Esophagus (tissue), 2 donors: Measurements from ENCODE around the gene SIRT5. TPM values are rescaled to one million over a fixed set of nuclear protein-coding genes. Genes with fewer than 3 reads are reported as not detected.

Source experiments
- H3K27ac ChIP-seq, 2 donors: one replicate each; pipeline ENCODE4 v1.5.1; 2013; ENCODE audit warnings: low read depth in 2 of 2, mild to moderate bottlenecking in 2 of 2, inconsistent platforms in 1 of 2, low read length in 1 of 2, moderate library complexity in 1 of 2
- H3K27me3 ChIP-seq, 2 donors: one replicate each; pipeline ENCODE4 v1.6.1; 2013; ENCODE audit warnings: low read length in 2 of 2, control low read depth in 1 of 2, mild to moderate bottlenecking in 1 of 2; ENCODE audit not compliant: insufficient read depth in 2 of 2, control insufficient read depth in 1 of 2
- H3K36me3 ChIP-seq, 2 donors: one replicate each; pipeline ENCODE4 v1.6.1; 2013; ENCODE audit warnings: low read length in 1 of 2; ENCODE audit not compliant: control insufficient read depth in 2 of 2, insufficient read depth in 2 of 2
- H3K4me1 ChIP-seq, 2 donors: one replicate each; pipeline ENCODE4 v1.6.1; 2013; ENCODE audit warnings: low read length in 1 of 2; ENCODE audit not compliant: control insufficient read depth in 2 of 2, insufficient read depth in 2 of 2
- H3K4me3 ChIP-seq, 2 donors: one replicate each; pipeline ENCODE4 v1.5.1; 2013; ENCODE audit warnings: low read length in 2 of 2, mild to moderate bottlenecking in 2 of 2, low read depth in 1 of 2, moderate library complexity in 1 of 2
- H3K9me3 ChIP-seq, 2 donors: one replicate each; pipeline ENCODE4 v1.6.1; 2013; ENCODE audit warnings: mild to moderate bottlenecking in 2 of 2, low read depth in 1 of 2, low read length in 1 of 2, moderate library complexity in 1 of 2; ENCODE audit not compliant: control insufficient read depth in 2 of 2, insufficient read depth in 1 of 2
- WGBS, 2 donors: extraction: QIAGEN DNeasy Blood & Tissue Kit; methylation state at CpG; one replicate each; pipeline ENCODE4 v1.1.7; 2013; 5-methylcytosine and 5-hydroxymethylcytosine counted together
- polyA plus RNA-seq, 2 donors: library from polyadenylated mRNA; stranded (reverse); fragments of 200-250 nt; gene quantifications; one replicate each; pipeline ENCODE4 v1.2.3, GENCODE V29; 2013
- donor health status: healthy with polysubstance abuse.
- donor health status: Bipolar disorder and iron deficiency.

The SIRT5 gene
- polyA plus RNA-seq, 2 donors: 3.6 to 5.5 TPM

DNA sequence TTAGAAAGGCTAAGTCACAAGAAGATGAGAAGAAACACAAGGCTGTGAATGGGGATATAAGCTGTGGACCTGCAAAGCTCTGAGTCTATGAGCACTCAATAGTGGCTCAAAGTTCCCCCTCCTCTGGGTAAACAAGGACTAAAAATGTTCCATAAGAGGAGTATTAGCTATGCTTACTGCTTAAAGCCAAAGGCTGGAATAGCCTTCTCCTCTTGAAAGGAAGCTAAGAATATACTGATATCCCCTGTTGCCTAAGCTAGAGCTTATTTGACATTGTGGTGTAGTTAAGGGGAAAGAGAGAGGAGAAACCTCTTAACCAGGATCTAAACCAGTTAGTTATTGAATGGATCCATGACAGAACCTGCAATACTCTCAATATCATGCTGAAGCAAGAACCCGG, 86.5 kb downstream of the SIRT5 start:
- Histone ChIP-seq H3K27ac (no peak overlapping the region), H3K4me1 (peaks cover 0 to 5% of the 10 kb centered on the region in 2 donors), H3K36me3 (no peaks in the 10 kb centered on the region), H3K27me3 (no peaks in the 10 kb centered on the region), H3K4me3 (no peak overlapping the region), H3K9me3 (no peaks in the 10 kb centered on the region)
- 92 to 100% methylated on average over 1 of the region's 1 CpG for WGBS, 2 donors

DNA sequence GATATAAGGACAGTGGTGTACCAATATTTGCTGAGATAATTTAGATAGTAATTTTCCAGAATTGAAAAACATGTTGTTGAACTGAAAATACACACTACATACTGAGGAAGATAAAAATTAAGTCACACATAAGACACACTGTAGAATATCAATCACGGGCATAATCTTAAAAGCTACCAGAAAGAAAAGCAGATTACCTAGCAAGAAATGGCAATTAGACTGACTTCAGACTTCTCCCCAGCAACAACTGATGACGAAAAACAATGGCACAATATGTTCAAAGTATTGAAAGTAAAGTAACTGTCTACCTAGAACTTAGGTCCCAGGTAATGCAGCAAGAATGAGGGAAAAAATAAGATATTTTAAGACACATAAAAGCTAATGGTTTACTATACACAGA, 87.2 kb downstream of the SIRT5 start:
- Histone ChIP-seq H3K27me3 (no peaks in the 10 kb centered on the region), H3K4me3 (no peak overlapping the region), H3K27ac (no peak overlapping the region), H3K4me1 (peaks cover 0 to 5% of the 10 kb centered on the region in 2 donors), H3K9me3 (no peaks in the 10 kb centered on the region), H3K36me3 (no peaks in the 10 kb centered on the region)
- WGBS, 2 donors: 89 to 96% methylated on average over 2 of the region's 2 CpGs

DNA sequence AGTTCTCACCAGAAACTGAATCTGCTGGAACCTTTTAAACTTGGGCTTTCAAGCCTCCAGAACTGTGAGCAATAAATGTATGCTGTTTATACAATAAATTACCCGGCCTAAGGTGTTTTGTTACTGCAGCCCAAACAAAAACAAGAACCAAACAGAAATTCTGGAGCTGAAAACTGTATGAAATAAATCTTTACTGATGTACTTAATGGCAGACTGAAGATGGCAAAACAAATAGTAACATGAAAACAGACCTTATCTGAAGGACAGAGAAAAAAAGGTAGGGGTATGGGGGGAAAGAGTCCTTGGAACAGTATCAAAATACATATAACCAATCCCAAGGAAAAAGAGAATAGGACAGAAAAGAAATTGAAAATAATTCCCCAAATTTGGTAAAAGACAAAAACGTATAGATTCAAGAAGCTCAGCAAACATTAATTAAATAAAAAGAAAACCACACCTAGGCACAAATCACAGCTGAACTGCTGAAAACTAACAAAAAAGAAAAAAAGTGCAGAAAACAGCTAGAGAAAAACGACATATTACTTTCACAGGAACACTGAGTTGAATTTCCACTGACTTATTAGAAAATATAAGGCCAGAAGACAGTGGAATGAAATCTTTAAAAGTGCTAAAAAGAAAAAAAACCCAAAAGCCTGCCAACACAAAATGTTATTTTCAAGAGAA, 88.4 kb downstream of the SIRT5 start:
- Histone ChIP-seq H3K4me3 (no peak overlapping the region), H3K27ac (no peak overlapping the region), H3K4me1 (peaks cover 0 to 5% of the 10 kb centered on the region in 2 donors), H3K27me3 (no peaks in the 10 kb centered on the region), H3K9me3 (no peaks in the 10 kb centered on the region), H3K36me3 (no peaks in the 10 kb centered on the region)
- WGBS, 2 donors: 73 to 82% methylated on average over 3 of the region's 3 CpGs

DNA sequence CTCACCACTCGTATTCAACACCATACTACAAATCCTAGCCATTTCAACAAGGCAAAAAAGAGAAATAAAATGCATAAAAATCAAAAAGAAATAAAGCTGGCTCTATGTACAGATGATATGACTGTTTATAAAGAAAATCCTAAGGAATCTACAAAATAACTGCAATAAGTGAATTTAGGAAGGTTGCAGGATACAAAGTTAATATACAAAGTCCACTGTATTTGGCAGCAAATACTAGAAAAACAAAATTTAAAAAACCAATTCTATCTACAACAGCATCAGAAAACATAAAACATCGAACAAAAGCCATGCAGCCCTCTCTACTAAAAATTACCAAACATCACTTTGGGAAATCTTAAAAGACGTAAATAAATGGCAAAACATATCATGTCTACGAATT, 89.6 kb downstream of the SIRT5 start:
- Histone ChIP-seq H3K36me3 (no peaks in the 10 kb centered on the region), H3K4me3 (no peak overlapping the region), H3K4me1 (peaks cover 0 to 5% of the 10 kb centered on the region in 2 donors), H3K9me3 (no peaks in the 10 kb centered on the region), H3K27ac (no peak overlapping the region), H3K27me3 (no peaks in the 10 kb centered on the region)
- WGBS, 2 donors: 95% methylated on average over 4 of the region's 4 CpGs

Other genes starting within 250 kb of the SIRT5 start
- 10 to 100 TPM in 1 of 2 donors, 1 to 10 TPM in 1; 7.7 to 16.9 TPM for gene TBC1D7, start 246.1 kb upstream of the SIRT5 start, polyA plus RNA-seq
- gene GFOD1, start 87.0 kb upstream of the SIRT5 start, polyA plus RNA-seq: 1 to 10 TPM; 4.2 to 6.8 TPM
- gene NOL7, start 40.7 kb downstream of the SIRT5 start, polyA plus RNA-seq: 10 to 100 TPM; 30.9 to 52.1 TPM
- gene RANBP9, start 137.2 kb downstream of the SIRT5 start, polyA plus RNA-seq: 100 to 1,000 TPM in 1 of 2 donors, 10 to 100 TPM in 1; 60.8 to 123 TPM
- 10 to 100 TPM; 10.4 to 40.0 TPM for gene MCUR1, start 240.0 kb downstream of the SIRT5 start, polyA plus RNA-seq